ENCODE results near the gene S100A13.

The S100A13 gene

DNA sequence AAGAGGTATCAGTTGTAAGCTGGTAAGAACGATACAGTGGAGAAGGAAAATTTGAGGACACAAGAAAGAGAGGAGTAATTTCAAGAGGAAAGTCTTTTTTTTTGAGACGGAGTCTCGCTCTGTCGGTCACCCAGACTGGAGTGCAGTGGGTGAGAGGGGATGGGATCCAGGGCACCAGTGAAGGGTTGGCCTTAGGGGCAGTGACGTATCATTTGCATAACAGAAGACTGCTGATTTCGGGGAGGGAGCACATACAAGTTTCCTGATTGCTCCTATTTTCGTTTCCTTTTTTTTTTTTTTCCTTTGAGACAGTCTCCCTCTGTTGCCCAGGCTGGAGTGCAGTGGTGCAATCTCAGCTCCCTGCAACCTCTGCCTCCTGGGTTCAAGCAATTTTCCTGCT, 4.2 kb downstream of the S100A13 start:
- no peak for ATAC-seq
- TF ChIP-seq ESRRG (CRISPR knock-in tag; IDR thresholded peaks at IDR 0.05) (no peak), PPARA (CRISPR knock-in tag; IDR thresholded peaks at IDR 0.05; ENCODE audit: borderline replicate concordance) (no peak), ZNF70 (CRISPR knock-in tag; IDR thresholded peaks at IDR 0.05) (no peak), TCF4 (CRISPR knock-in tag; IDR thresholded peaks at IDR 0.05; ENCODE audit: borderline replicate concordance) (no peak), ZFP30 (CRISPR knock-in tag; IDR thresholded peaks at IDR 0.05) (no peak), GLIS3 (CRISPR knock-in tag; IDR thresholded peaks at IDR 0.05) (no peak), ZNF565 (CRISPR knock-in tag; conservative IDR thresholded peaks at IDR 0.05; ENCODE audit: low read depth) (no peak), SNAI2 (CRISPR knock-in tag; IDR thresholded peaks at IDR 0.05) (no peak), CSDC2 (CRISPR knock-in tag; IDR thresholded peaks at IDR 0.05) (no peak), RARB (CRISPR knock-in tag; IDR thresholded peaks at IDR 0.05) (no peak)
- TF ChIP-seq, protein P1, sequence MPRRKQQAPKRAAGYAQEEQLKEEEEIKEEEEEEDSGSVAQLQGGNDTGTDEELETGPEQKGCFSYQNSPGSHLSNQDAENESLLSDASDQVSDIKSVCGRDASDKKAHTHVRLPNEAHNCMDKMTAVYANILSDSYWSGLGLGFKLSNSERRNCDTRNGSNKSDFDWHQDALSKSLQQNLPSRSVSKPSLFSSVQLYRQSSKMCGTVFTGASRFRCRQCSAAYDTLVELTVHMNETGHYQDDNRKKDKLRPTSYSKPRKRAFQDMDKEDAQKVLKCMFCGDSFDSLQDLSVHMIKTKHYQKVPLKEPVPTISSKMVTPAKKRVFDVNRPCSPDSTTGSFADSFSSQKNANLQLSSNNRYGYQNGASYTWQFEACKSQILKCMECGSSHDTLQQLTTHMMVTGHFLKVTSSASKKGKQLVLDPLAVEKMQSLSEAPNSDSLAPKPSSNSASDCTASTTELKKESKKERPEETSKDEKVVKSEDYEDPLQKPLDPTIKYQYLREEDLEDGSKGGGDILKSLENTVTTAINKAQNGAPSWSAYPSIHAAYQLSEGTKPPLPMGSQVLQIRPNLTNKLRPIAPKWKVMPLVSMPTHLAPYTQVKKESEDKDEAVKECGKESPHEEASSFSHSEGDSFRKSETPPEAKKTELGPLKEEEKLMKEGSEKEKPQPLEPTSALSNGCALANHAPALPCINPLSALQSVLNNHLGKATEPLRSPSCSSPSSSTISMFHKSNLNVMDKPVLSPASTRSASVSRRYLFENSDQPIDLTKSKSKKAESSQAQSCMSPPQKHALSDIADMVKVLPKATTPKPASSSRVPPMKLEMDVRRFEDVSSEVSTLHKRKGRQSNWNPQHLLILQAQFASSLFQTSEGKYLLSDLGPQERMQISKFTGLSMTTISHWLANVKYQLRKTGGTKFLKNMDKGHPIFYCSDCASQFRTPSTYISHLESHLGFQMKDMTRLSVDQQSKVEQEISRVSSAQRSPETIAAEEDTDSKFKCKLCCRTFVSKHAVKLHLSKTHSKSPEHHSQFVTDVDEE (CRISPR knock-in tag; IDR thresholded peaks at IDR 0.05): no peak
- TF ChIP-seq, protein P2, sequence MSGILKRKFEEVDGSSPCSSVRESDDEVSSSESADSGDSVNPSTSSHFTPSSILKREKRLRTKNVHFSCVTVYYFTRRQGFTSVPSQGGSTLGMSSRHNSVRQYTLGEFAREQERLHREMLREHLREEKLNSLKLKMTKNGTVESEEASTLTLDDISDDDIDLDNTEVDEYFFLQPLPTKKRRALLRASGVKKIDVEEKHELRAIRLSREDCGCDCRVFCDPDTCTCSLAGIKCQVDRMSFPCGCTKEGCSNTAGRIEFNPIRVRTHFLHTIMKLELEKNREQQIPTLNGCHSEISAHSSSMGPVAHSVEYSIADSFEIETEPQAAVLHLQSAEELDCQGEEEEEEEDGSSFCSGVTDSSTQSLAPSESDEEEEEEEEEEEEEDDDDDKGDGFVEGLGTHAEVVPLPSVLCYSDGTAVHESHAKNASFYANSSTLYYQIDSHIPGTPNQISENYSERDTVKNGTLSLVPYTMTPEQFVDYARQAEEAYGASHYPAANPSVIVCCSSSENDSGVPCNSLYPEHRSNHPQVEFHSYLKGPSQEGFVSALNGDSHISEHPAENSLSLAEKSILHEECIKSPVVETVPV (CRISPR knock-in tag; IDR thresholded peaks at IDR 0.05): no peak
- TF ChIP-seq, protein P3, sequence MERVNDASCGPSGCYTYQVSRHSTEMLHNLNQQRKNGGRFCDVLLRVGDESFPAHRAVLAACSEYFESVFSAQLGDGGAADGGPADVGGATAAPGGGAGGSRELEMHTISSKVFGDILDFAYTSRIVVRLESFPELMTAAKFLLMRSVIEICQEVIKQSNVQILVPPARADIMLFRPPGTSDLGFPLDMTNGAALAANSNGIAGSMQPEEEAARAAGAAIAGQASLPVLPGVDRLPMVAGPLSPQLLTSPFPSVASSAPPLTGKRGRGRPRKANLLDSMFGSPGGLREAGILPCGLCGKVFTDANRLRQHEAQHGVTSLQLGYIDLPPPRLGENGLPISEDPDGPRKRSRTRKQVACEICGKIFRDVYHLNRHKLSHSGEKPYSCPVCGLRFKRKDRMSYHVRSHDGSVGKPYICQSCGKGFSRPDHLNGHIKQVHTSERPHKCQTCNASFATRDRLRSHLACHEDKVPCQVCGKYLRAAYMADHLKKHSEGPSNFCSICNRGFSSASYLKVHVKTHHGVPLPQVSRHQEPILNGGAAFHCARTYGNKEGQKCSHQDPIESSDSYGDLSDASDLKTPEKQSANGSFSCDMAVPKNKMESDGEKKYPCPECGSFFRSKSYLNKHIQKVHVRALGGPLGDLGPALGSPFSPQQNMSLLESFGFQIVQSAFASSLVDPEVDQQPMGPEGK (CRISPR knock-in tag; IDR thresholded peaks at IDR 0.05; ENCODE audit: borderline replicate concordance): no peak
- TF ChIP-seq, protein P4, sequence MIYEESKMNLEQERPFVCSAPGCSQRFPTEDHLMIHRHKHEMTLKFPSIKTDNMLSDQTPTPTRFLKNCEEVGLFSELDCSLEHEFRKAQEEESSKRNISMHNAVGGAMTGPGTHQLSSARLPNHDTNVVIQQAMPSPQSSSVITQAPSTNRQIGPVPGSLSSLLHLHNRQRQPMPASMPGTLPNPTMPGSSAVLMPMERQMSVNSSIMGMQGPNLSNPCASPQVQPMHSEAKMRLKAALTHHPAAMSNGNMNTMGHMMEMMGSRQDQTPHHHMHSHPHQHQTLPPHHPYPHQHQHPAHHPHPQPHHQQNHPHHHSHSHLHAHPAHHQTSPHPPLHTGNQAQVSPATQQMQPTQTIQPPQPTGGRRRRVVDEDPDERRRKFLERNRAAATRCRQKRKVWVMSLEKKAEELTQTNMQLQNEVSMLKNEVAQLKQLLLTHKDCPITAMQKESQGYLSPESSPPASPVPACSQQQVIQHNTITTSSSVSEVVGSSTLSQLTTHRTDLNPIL (CRISPR knock-in tag; IDR thresholded peaks at IDR 0.05; ENCODE audit: low read depth): no peak

DNA sequence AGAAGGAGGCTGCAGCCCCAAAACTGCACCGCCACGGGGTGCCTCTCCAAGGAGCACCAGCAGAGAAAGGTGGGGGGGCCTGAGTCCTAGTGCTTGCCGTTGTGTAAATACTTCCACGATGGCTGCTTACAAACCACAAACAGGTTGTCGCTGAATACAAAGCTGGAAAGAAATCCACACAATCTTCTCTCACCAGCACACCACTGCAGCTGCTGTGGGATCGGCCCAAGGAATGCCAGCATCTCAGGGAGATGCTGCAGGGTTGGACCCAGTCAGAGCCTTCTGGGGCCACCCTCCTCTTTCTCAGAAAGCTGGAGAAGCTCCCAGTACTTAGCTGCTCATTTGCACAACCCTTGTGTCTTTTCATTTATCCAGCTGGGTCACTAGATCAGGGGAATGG, 8.1 kb downstream of the S100A13 start:
- ATAC-seq: no peak
- TF ChIP-seq ZFP30 (CRISPR knock-in tag; IDR thresholded peaks at IDR 0.05) (no peak), GLIS3 (CRISPR knock-in tag; IDR thresholded peaks at IDR 0.05) (no peak), ZNF70 (CRISPR knock-in tag; IDR thresholded peaks at IDR 0.05) (no peak), CSDC2 (CRISPR knock-in tag; IDR thresholded peaks at IDR 0.05) (no peak), ARNTL (CRISPR knock-in tag; IDR thresholded peaks at IDR 0.05; ENCODE audit: borderline replicate concordance, low read depth) (no peak), ZC3H10 (CRISPR knock-in tag; IDR thresholded peaks at IDR 0.05) (no peak), TOX (CRISPR knock-in tag; IDR thresholded peaks at IDR 0.05; ENCODE audit: borderline replicate concordance) (no peak), PPARA (CRISPR knock-in tag; IDR thresholded peaks at IDR 0.05; ENCODE audit: borderline replicate concordance) (no peak), TCF4 (CRISPR knock-in tag; IDR thresholded peaks at IDR 0.05; ENCODE audit: borderline replicate concordance) (no peak), SNAI2 (CRISPR knock-in tag; IDR thresholded peaks at IDR 0.05) (no peak), RARB (CRISPR knock-in tag; IDR thresholded peaks at IDR 0.05) (no peak), OSR1 (CRISPR knock-in tag; IDR thresholded peaks at IDR 0.05) (no peak), ZNF8 (CRISPR knock-in tag; IDR thresholded peaks at IDR 0.05) (no peak), ISL1 (CRISPR knock-in tag; IDR thresholded peaks at IDR 0.05) (no peak), ZFP3 (CRISPR knock-in tag; IDR thresholded peaks at IDR 0.05) (no peak), ESRRG (CRISPR knock-in tag; IDR thresholded peaks at IDR 0.05) (no peak)
- TF ChIP-seq, protein P3 (CRISPR knock-in tag; IDR thresholded peaks at IDR 0.05; ENCODE audit: borderline replicate concordance): no peak
- TF ChIP-seq, protein P5, sequence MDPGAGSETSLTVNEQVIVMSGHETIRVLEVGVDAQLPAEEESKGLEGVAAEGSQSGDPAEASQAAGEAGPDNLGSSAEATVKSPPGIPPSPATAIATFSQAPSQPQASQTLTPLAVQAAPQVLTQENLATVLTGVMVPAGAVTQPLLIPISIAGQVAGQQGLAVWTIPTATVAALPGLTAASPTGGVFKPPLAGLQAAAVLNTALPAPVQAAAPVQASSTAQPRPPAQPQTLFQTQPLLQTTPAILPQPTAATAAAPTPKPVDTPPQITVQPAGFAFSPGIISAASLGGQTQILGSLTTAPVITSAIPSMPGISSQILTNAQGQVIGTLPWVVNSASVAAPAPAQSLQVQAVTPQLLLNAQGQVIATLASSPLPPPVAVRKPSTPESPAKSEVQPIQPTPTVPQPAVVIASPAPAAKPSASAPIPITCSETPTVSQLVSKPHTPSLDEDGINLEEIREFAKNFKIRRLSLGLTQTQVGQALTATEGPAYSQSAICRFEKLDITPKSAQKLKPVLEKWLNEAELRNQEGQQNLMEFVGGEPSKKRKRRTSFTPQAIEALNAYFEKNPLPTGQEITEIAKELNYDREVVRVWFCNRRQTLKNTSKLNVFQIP (CRISPR knock-in tag; IDR thresholded peaks at IDR 0.05; ENCODE audit: borderline replicate concordance, low read depth): no peak
- TF ChIP-seq, protein P4 (CRISPR knock-in tag; IDR thresholded peaks at IDR 0.05; ENCODE audit: low read depth): no peak
- TF ChIP-seq, protein P1 (CRISPR knock-in tag; IDR thresholded peaks at IDR 0.05): no peak
